Measurements from ENCODE around the gene ZNF571. TPM values are rescaled to one million over a fixed set of nuclear protein-coding genes. Genes with fewer than 3 reads are reported as not detected.

The ZNF571 gene
- total RNA-seq, 1 experiment from 2014 or later, result 1.4 TPM

DNA sequence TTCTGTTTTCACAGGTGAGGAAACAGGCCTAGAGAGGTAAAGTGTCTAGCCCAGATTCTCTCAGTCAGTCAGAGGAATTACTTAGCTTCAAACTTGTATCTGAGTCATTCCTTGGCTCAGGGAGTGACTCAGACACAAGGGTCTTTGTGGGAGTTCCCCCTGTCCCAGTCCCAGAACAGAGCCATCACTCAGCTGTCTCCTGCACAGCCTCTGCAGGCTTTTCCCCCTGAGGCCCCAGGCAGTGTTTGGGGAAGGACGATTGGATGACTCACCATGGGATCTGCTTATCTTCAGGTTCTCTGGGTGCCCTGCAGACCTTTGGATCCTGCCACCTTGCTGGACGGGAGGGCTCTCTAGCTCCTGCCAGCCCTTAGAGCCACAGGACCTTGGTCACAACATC lies 74.7 kb downstream of the ZNF571 start:
- POLR2A ChIA-PET (ENCODE audit: unreplicated experiment), result no interaction called here
- peak; percentile 3 for DNase-seq
- 0 out of 2 replicates have a peak, but pooled peaks cover 3% of the 10 kb centered on the region for H3K9me3 ChIP-seq (ENCODE audit: low read length)
- H3K9me2 ChIP-seq (replicated peaks; ENCODE audit: low read length), result no peaks in the 10 kb centered on the region
- no peak overlapping the region for H3K4me2 ChIP-seq (ENCODE audit: low read length)
- H3F3A ChIP-seq (ENCODE audit: low read length, unreplicated experiment), result no peaks in the 10 kb centered on the region
- CTCF ChIA-PET, result no interaction called here
- no peaks in the 10 kb centered on the region for H3K27me3 ChIP-seq (ENCODE audit: low read length)
- H3K36me3 ChIP-seq (ENCODE audit: low read depth, low read length), result no peaks in the 10 kb centered on the region
- H3K4me3 ChIP-seq (ENCODE audit: low read length), result no peak overlapping the region
- TF ChIP-seq EZH2 (IDR thresholded peaks at IDR 0.05; ENCODE audit: low read length, unreplicated experiment), result no peak
- TF ChIP-seq, protein P1, sequence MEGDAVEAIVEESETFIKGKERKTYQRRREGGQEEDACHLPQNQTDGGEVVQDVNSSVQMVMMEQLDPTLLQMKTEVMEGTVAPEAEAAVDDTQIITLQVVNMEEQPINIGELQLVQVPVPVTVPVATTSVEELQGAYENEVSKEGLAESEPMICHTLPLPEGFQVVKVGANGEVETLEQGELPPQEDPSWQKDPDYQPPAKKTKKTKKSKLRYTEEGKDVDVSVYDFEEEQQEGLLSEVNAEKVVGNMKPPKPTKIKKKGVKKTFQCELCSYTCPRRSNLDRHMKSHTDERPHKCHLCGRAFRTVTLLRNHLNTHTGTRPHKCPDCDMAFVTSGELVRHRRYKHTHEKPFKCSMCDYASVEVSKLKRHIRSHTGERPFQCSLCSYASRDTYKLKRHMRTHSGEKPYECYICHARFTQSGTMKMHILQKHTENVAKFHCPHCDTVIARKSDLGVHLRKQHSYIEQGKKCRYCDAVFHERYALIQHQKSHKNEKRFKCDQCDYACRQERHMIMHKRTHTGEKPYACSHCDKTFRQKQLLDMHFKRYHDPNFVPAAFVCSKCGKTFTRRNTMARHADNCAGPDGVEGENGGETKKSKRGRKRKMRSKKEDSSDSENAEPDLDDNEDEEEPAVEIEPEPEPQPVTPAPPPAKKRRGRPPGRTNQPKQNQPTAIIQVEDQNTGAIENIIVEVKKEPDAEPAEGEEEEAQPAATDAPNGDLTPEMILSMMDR (conservative IDR thresholded peaks at IDR 0.05; ENCODE audit: low read depth, low read length), result no peak
- TF ChIP-seq EZH2phosphoT487 (IDR thresholded peaks at IDR 0.05; ENCODE audit: borderline replicate concordance, low read length), result no peak
- H3K79me2 ChIP-seq (ENCODE audit: low read length), result no peaks in the 10 kb centered on the region
- ATAC-seq, result no peak
- H3K27ac ChIP-seq (ENCODE audit: low read length), result no peak overlapping the region
- H4K20me1 ChIP-seq (ENCODE audit: low read length), result no peaks in the 10 kb centered on the region
- H3K9ac ChIP-seq (ENCODE audit: low read length), result no peak overlapping the region
- no peaks in the 10 kb centered on the region for H3K4me1 ChIP-seq (ENCODE audit: insufficient read depth, low read length)
- intact Hi-C loops (cut with micrococcal nuclease), result no loop called here
- no TSS peak for BruUV-seq (replicated peaks)
- no peak overlapping the region for H2AFZ ChIP-seq (ENCODE audit: low read length)

Other genes with a start within 250 kb of the ZNF571 start
- gene ZNF527, start 223.7 kb downstream of the ZNF571 start, total RNA-seq (2014; rRNA removed), result 1.6 and 4.1 TPM in 2 replicates
- 1.5 and 2.0 TPM in 2 replicates for gene ZNF569, start 127.3 kb downstream of the ZNF571 start, total RNA-seq (2014; rRNA removed)
- 0.07 and 0.63 TPM in 2 replicates for gene ZNF570, start 125.4 kb downstream of the ZNF571 start, total RNA-seq (2014; rRNA removed)
- gene ZNF793, start 87.9 kb downstream of the ZNF571 start, total RNA-seq (2014; rRNA removed), result not detected in 2 replicates
- 0.22 TPM in 1 of 2 replicates, not detected in the other for gene ZNF540, start 84 bp upstream of the ZNF571 start, total RNA-seq (2014; rRNA removed)
- gene ZFP30, start 60.7 kb upstream of the ZNF571 start, total RNA-seq (2014; rRNA removed), result 5.0 and 5.3 TPM in 2 replicates
- gene ZNF607, start 125.0 kb upstream of the ZNF571 start, total RNA-seq (2014; rRNA removed), result 1.9 and 2.4 TPM in 2 replicates
- gene ZNF573, start 184.8 kb upstream of the ZNF571 start, total RNA-seq (2014; rRNA removed), result 0.46 and 2.0 TPM in 2 replicates